HUES64 (cell line): Measurements from ENCODE around the gene CHCHD1.

Experiments used
- H3K27ac ChIP-seq: 2 replicates; pipeline ENCODE4 v1.7.0; 2013; ENCODE audit warnings: low read depth, low read length, inconsistent platforms
- H3K27me3 ChIP-seq: 2 replicates; pipeline ENCODE4 v1.6.1; 2013; ENCODE audit warnings: mild to moderate bottlenecking, low read length; ENCODE audit not compliant: insufficient read depth
- H3K36me3 ChIP-seq: 2 replicates; pipeline ENCODE4 v1.6.1; 2013; ENCODE audit warnings: mild to moderate bottlenecking, low read length; ENCODE audit not compliant: insufficient read depth
- H3K4me1 ChIP-seq: 2 replicates; pipeline ENCODE4 v1.6.1; 2013; ENCODE audit warnings: mild to moderate bottlenecking, low read length, moderate library complexity; ENCODE audit not compliant: insufficient read depth
- H3K4me3 ChIP-seq: 2 replicates; pipeline ENCODE4 v1.5.1; 2013; ENCODE audit warnings: mild to moderate bottlenecking, low read length, moderate library complexity
- H3K9ac ChIP-seq: 2 replicates; pipeline ENCODE4 v1.6.1; 2013; ENCODE audit warnings: mild to moderate bottlenecking, low read depth, low read length
- H3K9me3 ChIP-seq: 2 replicates; pipeline ENCODE4 v1.6.1; 2013; ENCODE audit warnings: low read depth, low read length; ENCODE audit not compliant: insufficient read depth
- WGBS: fragments of 150-250, 120-280 bp; methylation state at CpG from one replicate; pipeline ENCODE4 v1.1.7; 2013; ENCODE audit warnings: missing lambda C conversion rate; 5-methylcytosine and 5-hydroxymethylcytosine counted together

The CHCHD1 gene

DNA sequence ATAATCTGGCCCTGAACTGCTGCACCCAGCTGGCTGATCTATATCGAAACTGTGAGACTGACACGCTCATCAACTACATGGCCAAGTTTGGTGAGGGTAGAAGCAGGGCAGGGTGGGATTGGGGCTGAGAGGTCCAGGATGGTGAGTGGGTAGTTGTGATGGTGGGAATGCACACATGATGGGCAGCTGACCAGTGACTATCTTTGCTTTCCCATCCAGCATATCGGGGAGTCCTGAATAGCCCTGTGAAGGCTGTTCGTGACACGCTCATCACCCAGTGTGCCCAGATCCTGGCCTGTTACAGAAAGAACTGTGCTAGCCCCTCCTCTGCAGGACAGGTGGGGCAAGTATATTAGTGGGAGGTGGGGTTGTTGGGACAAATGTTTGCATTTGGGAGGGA, 12.5 kb upstream of the CHCHD1 start:
- H3K4me3 ChIP-seq: no peak overlapping the region
- no peaks in the 10 kb centered on the region for H3K9me3 ChIP-seq
- H3K36me3 ChIP-seq: peaks cover 65% of the 10 kb centered on the region
- H3K27ac ChIP-seq: no peak overlapping the region
- no peaks in the 10 kb centered on the region for H3K27me3 ChIP-seq
- no peak overlapping the region for H3K9ac ChIP-seq
- 98% methylated on average over 5 of the region's 5 CpGs for WGBS
- H3K4me1 ChIP-seq: peaks cover 4% of the 10 kb centered on the region; the same call in 1 of the 2 replicates

DNA sequence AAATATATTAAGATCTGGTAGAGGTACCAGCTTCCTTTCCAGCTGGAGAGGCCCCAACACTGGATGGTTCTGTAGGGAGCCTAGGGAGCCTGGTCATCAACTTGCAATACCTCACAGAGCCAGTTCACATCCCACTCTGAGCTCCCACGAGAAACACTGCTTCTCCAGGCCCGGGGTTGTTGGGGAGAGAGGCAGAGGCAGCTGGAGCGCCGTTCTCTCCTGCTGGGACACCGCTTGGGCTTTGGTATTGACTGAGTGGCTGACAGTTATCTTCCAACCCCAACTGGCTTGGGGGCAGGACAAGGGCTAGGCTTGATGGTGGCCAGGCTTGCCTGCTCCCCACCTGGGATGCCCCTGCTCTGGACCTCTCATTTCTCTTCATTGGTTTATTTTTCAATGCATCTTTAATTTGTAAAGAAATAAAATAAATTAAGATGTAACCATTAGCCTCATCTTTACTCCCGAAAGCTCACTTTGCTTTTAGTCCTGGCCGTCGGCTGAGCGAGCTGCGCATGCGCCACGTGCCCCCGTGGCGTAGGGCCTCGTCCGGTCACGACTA, 10.0 kb upstream of the CHCHD1 start:
- Histone ChIP-seq H3K9ac (peak overlapping the region; percentile 87), H3K4me1 (peaks cover 13% of the 10 kb centered on the region), H3K4me3 (peak overlapping the region; percentile 78), H3K9me3 (no peaks in the 10 kb centered on the region), H3K27me3 (no peaks in the 10 kb centered on the region), H3K36me3 (peaks cover 63% of the 10 kb centered on the region), H3K27ac (peak overlapping the region; percentile 86)
- 16% methylated on average over 17 of the region's 17 CpGs for WGBS

DNA sequence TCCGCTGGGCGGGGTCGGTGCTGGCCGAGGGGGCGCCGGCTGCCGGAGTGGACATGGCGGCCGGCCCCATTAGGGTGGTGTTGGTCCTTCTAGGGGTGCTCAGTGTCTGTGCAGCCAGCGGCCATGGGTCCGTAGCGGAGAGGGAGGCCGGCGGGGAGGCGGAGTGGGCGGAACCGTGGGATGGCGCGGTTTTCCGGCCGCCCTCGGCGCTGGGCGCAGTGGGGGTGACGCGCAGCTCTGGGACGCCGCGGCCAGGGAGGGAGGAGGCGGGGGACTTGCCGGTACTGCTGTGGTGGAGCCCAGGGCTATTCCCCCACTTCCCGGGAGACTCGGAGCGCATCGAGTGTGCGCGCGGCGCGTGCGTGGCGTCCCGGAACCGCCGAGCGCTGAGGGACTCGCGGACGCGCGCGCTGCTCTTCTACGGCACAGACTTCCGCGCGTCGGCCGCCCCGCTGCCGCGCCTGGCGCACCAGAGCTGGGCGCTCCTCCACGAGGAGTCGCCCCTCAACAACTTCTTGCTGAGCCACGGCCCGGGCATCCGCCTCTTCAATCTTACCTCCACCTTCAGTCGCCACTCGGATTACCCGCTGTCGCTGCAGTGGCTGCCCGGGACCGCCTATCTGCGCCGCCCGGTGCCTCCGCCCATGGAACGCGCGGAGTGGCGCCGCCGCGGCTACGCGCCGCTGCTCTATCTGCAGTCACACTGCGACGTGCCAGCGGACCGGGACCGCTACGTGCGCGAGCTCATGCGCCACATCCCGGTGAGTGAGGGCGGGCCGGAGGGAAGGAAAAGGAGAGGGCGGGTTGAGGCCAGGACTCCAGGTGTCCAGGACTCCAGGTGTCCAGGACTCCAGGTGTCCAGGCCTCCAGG, 9.3 kb upstream of the CHCHD1 start:
- no peaks in the 10 kb centered on the region for H3K27me3 ChIP-seq
- H3K9ac ChIP-seq: peak overlapping the region; percentile 87
- H3K4me3 ChIP-seq: peak overlapping the region; percentile 78
- peaks cover 13% of the 10 kb centered on the region for H3K4me1 ChIP-seq
- under 1% methylated on average over 101 of the region's 101 CpGs for WGBS
- peaks cover 64% of the 10 kb centered on the region for H3K36me3 ChIP-seq
- H3K27ac ChIP-seq: peak overlapping the region; percentile 86
- no peaks in the 10 kb centered on the region for H3K9me3 ChIP-seq

DNA sequence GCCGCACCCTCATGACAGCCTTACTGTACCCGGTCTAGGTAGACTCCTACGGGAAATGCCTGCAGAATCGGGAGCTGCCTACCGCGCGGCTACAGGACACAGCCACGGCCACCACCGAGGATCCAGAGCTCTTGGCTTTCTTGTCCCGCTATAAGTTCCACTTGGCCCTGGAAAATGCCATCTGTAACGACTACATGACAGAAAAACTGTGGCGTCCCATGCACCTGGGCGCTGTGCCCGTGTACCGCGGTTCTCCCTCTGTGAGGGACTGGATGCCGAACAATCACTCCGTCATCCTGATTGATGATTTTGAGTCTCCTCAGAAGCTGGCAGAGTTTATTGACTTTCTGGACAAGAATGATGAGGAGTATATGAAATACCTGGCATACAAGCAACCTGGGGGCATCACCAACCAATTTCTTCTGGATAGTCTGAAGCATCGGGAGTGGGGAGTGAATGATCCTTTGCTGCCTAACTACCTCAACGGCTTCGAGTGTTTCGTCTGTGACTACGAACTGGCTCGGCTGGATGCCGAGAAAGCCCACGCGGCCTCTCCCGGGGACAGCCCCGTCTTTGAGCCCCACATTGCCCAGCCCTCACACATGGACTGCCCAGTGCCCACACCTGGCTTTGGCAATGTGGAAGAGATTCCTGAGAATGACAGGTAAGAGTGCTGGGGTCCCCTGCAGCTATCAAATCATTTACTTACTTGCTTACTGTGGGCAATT, 8.5 kb upstream of the CHCHD1 start:
- Histone ChIP-seq H3K4me1 (peaks cover 13% of the 10 kb centered on the region), H3K4me3 (peak overlapping the region; percentile 78), H3K9ac (peak overlapping the region; percentile 87), H3K9me3 (no peaks in the 10 kb centered on the region), H3K27me3 (no peaks in the 10 kb centered on the region), H3K27ac (peak overlapping the region; percentile 86; the same call in 1 of the 2 replicates), H3K36me3 (peaks cover 60% of the 10 kb centered on the region)
- WGBS: 18% methylated on average over 29 of the region's 29 CpGs

DNA sequence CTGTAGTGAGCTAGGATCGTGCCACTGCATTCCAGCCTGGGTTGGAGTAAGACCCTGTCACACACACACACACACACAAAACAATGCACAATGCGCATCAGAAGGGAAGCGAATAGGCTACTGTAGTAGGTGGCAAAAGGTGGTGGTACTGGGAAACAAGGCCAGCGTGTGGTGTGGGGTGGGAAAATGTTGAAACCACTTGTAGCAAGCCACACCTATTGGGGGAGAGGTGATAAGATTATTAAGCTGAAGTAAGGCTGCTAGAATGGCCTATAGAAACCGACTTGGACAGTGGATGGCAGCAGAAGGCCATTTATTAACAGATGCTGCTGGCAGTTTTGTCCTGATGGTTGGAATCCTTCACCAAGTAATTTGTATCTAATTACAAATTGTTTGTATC, 7.2 kb upstream of the CHCHD1 start:
- Histone ChIP-seq H3K27ac (no peak overlapping the region), H3K4me1 (peaks cover 13% of the 10 kb centered on the region), H3K36me3 (peaks cover 60% of the 10 kb centered on the region), H3K27me3 (no peaks in the 10 kb centered on the region), H3K4me3 (peak overlapping the region; percentile 78), H3K9ac (no peak overlapping the region), H3K9me3 (no peaks in the 10 kb centered on the region)
- WGBS: 60% methylated on average over 4 of the region's 5 CpGs

DNA sequence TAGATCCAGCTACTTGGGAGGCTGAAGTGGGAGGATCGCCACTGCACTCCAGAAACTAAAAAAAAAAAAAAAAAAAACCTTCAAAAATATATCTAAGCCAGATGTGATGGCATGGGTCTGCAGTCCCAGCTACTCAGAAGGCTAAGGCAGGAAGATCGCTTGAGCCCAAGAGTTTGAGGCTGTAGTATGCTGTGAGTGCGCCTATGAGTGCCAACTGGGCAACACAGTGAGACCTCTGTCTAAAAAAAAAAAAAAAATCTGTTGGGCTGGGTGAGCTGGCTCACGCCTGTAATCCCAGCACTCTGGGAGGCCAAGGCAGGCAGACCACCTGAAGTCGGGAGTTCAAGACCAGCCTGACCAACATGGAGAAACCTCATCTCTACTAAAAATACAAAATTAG, 2.8 kb upstream of the CHCHD1 start:
- Histone ChIP-seq H3K9ac (no peak overlapping the region), H3K4me1 (peaks cover 22% of the 10 kb centered on the region), H3K27ac (no peak overlapping the region), H3K27me3 (no peaks in the 10 kb centered on the region), H3K4me3 (no peak overlapping the region), H3K36me3 (peaks cover 52% of the 10 kb centered on the region), H3K9me3 (no peaks in the 10 kb centered on the region)
- 94% methylated on average over 4 of the region's 5 CpGs for WGBS

DNA sequence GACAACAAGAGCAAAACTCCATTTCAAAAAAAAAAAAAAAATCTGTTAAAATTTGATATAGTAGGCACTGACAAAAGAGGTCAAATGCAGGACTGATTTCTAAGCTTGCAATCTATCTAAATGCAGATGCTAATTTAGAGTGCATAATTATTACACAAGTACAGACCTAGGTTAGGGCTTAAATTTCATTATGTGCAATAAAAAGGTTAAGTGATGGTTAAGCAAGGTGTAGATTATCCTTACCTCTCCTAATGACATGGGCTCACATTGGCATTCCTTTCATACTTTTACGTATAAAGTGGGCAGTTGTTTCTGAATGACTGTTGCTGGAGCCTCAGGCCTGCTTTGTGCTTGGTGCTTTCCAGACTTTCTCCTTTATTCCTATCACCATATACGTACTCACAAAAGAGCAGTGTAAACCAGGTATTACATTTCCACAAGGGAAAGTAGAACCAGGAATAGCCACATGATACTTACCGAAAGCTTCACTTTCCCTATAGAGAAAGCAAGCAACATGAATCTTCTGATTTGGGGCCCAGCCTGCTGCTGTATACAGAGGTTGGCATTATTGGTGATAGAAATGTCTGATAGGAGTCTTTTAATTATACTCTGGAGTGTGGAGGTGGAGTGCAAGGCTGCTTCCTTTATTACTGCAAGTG, 2.2 kb upstream of the CHCHD1 start:
- 92% methylated on average over 3 of the region's 3 CpGs for WGBS
- H3K27ac ChIP-seq: no peak overlapping the region
- no peak overlapping the region for H3K4me3 ChIP-seq
- H3K9me3 ChIP-seq: no peaks in the 10 kb centered on the region
- H3K9ac ChIP-seq: no peak overlapping the region
- peaks cover 20% of the 10 kb centered on the region for H3K4me1 ChIP-seq
- peaks cover 49% of the 10 kb centered on the region for H3K36me3 ChIP-seq
- H3K27me3 ChIP-seq: no peaks in the 10 kb centered on the region

DNA sequence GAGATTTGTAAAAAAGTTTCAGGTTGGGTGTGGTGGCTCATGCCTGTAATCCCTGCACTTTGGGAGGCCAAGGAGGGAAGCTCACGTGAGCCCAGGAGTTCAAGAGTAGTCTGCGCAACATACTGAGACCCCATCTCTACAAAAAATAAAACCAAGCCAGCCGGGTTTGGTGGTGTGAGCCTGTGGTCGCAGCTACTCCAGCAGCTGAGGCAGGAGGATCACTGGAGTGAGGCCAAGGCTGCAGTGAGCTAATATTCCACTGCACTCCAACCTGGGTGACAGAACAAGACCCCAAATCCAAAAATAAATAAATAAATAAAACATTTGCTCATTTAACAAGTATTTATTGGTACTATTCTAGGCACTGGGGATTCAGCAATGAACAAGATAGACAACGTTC, 1.5 kb upstream of the CHCHD1 start:
- Histone ChIP-seq H3K27ac (no peak overlapping the region), H3K4me1 (peaks cover 13% of the 10 kb centered on the region), H3K27me3 (no peaks in the 10 kb centered on the region), H3K9me3 (no peaks in the 10 kb centered on the region), H3K9ac (0 out of 2 replicates have a peak overlapping the region, but pooled peaks have one; percentile 87), H3K4me3 (peak overlapping the region; percentile 81), H3K36me3 (peaks cover 43% of the 10 kb centered on the region)
- 94% methylated on average over 5 of the region's 5 CpGs for WGBS

DNA sequence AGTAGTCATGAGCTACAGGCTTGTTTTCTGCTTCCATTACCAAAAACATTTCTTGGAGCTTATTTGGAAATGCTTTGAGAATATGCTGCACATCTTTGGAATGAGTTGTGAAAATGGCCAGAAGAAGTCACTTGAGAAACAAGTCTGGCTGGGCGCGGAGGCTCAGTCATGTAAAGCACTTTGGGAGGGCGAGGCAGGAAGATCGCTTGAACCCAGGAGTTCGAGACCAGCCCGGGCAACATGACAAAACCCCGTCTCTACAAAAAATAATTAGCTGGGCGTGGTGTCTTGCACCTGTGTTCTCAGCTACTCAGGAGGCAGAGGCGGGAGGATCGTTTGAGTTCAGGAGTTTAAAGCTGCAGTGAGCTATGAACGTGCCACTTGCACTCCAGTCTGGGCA, 882 bp upstream of the CHCHD1 start:
- 50% methylated on average over 11 of the region's 11 CpGs for WGBS
- Histone ChIP-seq H3K27ac (no peak overlapping the region), H3K9me3 (no peaks in the 10 kb centered on the region), H3K4me3 (peak overlapping the region; percentile 81), H3K9ac (peak overlapping the region; percentile 87), H3K4me1 (peaks cover 13% of the 10 kb centered on the region), H3K27me3 (no peaks in the 10 kb centered on the region), H3K36me3 (peaks cover 36% of the 10 kb centered on the region)

DNA sequence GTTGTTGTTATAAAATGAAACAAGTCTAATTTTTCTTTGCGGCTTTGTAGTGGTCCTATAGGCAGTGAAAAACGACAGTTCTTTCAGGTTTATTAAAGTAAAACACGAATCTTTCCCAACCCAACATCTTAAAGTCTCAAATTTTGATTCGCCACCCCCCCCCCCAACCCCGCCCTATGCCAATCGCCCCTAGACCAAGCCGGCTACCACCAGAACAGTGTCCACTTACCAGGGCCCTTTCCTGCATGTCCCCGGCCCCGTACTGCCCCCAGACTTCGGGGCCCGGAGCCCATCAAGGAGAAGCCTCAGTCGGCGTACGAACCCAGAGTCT, 335 bp upstream of the CHCHD1 start:
- Histone ChIP-seq H3K27ac (peak overlapping the region; percentile 87), H3K27me3 (no peaks in the 10 kb centered on the region), H3K9me3 (no peaks in the 10 kb centered on the region), H3K9ac (peak overlapping the region; percentile 87), H3K36me3 (peaks cover 31% of the 10 kb centered on the region), H3K4me1 (peaks cover 16% of the 10 kb centered on the region), H3K4me3 (peak overlapping the region; percentile 81)
- 1% methylated on average over 14 of the region's 14 CpGs for WGBS

DNA sequence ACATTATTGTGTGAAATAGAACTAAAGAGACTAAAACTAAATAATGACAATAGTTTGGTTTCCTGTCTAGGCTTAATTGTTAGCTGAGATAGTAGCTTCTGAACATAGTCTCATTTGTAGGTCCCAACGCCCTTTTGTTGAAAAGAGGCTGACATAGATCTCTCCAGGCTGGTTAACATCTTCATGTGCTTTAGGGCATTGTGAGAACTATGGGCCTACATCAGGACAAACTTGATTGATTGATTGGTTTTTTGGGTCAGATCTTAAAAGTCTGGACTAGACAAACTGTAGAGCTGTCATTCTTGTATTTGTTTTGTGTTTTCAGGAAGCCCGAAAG, 869 bp downstream of the CHCHD1 start:
- H3K27me3 ChIP-seq: no peaks in the 10 kb centered on the region
- H3K4me3 ChIP-seq: peak overlapping the region; percentile 81
- H3K36me3 ChIP-seq: peaks cover 24% of the 10 kb centered on the region
- no peak overlapping the region for H3K27ac ChIP-seq
- H3K4me1 ChIP-seq: peaks cover 18% of the 10 kb centered on the region
- whole genome bisulfite sequencing: 64% methylated on average over 2 of the region's 2 CpGs
- H3K9ac ChIP-seq: peak overlapping the region; percentile 87
- no peaks in the 10 kb centered on the region for H3K9me3 ChIP-seq
